Measurements from ENCODE around the gene ADAMTS2. TPM values are rescaled to one million over a fixed set of nuclear protein-coding genes. Genes with fewer than 3 reads are reported as not detected.

ADAMTS2 gene
- total RNA-seq, 1 donor from 2014 or later, result 0.78 TPM

DNA sequence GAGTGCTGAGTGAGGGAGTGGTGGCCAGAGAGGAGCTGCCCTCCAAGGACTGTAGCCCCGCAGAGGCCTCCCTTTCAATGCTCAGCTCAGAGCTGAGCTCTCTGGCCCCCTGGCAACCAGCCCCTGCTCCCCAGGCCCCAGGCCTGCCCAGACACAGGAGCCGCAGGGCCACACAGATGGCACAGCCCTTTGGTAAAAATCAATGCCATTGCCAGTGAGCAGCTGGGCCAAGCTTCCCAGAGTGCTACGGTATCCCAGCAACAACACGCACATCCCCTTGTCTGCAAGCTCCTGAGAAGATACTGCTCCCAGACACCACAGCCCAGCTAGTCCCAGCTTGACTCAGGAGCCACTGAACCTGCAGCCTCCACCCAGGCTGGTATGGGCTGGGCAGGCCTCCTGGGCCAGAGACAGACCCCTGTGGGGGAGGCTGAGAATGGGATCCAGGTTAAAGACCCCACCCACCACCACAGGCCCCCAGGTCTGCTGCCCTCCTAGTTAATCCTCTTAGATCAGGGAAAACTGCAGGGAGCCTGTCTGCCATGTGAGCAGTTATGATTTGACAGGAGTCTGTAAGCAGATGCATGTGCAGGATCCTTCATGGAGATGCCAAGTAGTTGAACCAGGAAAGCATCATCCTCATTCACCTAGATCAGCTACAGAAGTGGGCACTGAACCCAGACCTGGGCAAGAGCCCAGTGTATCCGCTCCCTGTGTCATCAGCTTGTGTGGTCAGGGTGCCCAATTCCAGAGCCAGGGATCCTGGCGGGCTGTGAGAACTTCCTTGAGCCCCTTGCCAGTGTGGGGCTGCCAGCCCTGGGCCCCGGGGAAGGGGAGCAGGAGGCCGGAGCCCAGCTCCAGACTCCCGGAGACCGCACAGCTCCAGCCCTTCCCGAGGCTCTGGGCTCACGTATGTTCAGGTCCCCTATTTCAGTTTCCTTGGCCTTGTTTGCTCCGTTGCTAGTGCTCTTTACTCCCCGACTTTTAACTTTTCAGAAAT is 26.7 kb upstream of the ADAMTS2 start:
- DNase-seq, result no peak

DNA sequence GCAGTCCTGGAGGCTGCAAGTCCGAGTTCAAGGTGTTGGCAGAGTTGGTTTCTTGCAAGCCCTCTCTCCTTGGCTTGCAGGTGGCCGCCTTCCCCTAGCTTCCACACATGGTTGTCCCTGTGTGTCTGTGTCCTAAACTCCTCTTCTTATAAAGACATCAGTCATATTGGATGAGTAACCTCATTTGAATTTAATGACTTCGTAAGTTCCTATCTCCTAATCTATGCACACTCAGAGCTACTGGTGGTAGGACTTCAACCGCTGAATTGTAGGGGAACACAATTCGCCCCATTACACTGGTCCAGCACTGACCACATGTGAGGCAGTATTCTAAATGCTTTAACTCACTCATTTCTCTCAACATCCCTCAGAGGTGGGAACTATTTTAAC is 25.9 kb upstream of the ADAMTS2 start:
- DNase-seq, result no peak

DNA sequence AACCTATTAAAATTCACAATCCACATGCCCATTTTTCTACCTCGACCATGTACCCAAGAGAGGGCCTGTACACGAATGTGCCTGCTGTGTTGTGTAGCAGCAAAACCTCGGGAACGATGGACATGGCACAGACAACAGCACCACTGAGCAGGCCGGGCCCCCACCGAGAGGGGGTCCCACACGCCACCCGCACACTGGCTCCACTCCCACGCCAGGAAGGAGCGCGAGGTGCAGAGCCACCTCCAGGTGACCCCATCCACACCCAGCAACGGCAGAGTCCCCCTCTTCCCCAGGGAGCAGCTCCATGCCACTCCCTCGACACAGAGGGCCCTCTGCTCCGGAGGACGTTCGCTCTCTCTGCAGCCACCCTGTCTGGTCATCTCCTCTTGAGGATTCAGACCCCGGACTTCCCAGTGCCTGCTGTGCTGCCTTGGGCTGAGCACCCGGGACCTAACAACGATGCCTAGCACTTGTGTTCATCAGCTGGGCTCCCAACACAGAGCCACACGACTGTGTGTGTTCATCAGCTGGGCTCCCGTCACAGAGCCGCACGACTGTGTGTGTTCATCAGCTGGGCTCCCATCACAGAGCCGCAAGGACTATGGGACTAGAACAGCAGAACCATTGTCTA is 25.3 kb upstream of the ADAMTS2 start:
- no peak for DNase-seq

DNA sequence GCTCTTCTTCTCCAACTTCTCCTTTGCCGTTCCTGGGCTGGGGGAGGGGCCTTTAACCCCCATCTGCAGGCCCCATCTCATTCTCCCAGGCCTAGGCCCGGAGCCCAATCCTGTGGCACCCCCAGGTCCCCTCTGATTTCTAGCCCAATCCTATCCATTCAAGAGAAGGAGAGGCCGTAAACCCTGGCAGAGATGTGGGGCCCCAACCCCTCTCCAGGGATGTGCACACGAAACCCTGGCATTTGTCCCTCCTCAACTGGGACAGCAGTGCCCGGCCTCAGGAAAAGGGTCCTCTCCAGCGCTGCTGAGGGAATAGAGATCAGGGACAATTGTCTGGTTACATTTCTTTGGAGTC is 24.2 kb upstream of the ADAMTS2 start:
- no peak for DNase-seq

DNA sequence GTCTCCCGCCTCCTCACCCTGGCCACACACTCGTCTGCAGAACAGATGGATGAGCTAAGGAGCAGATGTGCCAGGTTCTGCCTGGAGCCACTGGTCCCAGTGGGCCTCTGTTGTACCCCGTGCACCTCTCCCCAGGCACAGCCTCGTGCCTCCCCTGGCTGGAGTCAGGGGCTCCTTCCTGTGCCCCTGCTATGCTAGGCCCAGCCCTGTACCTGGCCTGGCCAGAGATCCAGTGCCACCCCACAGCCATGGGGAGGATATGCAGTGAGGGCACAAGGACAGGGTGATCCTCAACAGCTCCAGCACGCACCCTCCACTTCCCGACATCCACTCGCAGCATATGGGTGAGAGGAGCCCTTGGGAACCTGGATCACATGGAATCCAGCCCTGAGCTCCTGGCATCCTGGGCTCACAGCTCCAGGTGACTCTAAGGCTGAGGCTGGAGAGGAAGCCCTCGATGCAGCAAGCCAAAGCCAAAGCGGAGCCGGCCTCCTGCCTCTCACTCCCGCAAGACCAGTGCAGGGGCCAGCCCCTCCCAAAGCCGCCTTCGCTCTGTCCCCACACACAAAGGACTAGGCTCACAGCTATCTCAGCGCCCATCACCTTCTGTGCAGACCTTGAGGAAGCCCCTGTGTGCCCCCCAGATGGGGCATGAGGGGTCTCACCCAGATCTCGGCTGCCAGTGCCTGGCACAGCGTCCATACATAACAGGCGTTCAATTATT is 23.7 kb upstream of the ADAMTS2 start:
- no peak for DNase-seq

DNA sequence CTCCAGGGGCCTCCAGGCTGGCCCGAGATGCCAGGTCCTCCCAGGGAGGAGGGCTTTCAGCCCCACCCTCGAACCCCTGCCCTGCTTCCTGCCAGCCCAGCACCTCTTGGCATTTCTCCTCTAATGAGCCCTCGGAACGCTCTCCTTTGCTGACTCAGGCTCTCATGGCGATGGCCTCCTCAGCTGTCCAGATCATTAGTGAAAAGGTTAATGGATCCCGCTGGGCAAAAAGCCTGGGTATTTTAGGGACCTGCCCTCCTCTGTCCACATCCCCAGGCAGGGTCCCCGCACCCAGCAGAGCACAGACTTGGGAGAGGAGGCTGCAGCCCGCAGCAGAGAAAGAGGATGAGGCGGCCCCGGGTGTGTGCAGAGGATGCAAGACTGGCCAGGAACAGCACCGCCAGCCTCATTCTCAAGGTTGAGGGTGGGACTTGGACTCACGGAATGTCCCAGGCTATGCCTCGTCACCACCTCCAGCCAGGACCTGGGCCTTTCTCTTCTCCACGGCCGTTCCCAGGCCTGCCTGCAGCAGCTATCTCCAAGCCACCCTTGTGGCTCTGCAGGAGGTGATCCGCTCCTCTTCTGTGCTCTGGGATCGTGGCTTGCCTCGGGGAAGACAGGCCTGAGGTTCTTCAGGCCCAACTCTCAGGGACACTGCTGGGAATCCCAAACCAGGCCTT is 23.0 kb upstream of the ADAMTS2 start:
- DNase-seq, result no peak

DNA sequence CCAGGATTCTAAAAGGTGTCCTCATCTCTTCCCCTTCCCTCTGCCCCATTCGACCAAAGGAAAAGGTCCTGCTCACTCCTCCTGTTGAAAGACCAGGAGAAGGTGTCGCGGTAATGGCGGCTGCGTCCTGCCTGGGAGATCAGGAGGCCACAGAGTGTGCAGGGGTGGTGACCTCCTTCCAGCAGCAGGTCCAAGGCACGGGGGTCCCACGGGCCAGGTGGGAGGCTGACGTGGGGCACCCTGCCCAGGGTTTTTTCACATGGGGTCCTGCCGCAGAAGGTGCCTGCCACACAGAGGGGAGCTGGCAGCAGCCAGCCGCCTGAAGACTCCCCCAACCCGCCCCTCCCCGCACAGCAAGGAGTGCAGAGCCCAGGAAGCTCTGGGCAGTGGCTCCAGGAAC is 22.2 kb upstream of the ADAMTS2 start:
- DNase-seq, result no peak

DNA sequence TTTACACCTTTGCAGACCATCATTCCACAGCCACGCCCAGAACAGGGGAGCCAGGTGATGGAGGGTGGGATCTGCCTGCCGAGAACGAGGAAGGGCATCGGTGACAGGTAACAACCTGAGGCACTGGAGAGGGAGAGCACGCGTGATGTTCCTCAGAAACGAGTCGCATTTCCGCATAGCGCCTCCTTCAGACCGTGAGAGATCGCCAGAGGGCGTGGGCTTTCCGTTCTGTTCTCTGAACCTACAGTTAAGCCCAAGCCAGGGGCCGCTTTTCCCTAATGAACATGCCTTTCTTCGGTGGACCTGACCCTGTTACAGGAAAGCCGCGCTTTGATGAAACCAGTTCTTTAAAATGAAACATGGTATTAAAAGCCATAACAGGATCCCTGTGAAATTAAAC is 17.1 kb upstream of the ADAMTS2 start:
- no peak for DNase-seq

DNA sequence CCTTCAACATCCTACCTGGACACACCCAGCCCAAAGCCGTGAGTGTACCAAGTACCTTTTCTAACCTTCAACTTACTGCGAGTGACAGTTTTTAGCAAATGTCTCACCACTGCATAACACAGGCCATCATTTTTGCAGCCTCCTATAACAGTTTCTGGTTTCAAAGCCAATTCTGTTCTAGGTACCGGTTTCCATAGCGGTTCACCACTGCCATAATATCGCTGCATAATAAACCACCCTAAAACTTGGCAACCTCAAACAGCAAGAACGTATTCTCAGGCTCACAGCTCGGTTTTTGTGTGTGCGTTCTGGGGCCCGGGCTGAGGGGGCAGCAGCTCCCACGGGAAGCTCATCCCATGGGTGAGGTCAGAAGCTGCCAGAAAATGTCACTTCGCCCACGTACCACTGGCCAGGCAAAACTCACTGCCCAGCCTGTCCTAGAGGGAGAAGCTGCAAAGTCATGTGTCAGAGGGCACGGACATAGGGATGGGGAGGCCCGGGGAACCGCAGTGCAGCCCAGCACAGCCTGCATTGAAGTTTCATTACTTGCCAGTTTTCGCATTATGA is 15.9 kb upstream of the ADAMTS2 start:
- no peak for DNase-seq

DNA sequence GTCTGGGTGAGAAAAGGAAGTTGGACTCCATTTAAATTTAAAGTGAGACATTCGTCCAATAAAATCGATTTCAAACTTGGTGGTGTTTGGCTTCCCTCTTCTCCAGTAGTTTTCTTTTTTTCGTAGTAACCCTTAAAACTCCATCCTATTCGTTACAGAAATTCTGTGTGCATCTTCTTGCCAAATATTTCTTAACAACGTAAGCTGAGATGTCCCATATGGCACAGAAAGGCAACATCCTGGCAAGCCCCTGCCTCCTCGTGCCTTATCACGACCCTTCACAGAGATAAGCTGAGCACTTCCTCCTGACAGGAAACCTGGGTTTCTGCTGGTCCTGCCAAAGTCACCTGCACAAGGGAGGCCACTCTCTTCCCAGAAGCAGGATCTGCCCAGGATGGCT is 11.8 kb upstream of the ADAMTS2 start:
- no peak for DNase-seq

DNA sequence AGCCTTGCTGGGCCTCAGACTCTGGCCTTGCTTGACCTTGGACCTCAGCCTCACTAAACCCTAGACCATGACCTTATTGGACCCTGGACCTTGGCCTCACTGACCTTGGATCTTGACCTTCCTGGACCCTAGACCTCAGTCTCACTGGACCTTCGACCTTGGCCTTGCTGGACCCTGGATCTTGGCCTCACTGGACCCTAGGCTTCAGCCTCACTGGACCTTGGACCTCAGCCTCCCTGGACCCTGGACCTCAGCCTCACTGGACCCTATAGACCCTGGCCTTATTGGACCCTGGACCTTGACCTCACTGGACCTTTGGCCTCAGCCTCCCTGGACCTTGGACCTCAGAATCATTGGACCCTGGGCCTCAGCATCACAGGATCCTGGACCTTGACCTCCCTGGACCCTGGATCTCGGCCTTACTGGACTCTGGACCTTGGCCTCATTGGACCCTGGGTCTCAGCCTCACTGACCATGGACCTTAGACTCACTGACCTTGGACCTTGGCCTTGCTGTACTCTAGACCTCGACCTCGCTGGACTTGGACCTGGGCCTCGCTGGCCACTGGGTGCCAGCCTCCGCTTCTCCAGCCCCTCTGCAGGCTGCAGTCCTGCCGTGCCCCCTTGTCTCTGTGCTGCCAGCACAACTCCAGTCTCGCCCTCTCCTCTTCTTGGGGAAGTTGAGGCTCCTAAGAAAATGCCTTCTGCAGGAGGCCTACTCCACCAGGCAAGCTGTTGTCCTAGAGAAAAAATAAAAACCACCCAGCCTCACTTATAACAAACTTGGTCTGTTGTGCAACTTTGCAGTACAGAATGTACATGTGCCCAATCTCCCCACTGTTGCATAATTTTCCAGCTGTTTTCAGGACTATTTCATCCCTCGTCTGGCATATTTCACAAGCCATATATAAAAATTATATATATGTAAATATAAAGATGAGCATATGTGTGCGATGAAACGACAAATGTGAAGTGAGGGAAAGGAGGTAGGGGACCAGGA is 11.0 kb upstream of the ADAMTS2 start:
- no peak for DNase-seq

DNA sequence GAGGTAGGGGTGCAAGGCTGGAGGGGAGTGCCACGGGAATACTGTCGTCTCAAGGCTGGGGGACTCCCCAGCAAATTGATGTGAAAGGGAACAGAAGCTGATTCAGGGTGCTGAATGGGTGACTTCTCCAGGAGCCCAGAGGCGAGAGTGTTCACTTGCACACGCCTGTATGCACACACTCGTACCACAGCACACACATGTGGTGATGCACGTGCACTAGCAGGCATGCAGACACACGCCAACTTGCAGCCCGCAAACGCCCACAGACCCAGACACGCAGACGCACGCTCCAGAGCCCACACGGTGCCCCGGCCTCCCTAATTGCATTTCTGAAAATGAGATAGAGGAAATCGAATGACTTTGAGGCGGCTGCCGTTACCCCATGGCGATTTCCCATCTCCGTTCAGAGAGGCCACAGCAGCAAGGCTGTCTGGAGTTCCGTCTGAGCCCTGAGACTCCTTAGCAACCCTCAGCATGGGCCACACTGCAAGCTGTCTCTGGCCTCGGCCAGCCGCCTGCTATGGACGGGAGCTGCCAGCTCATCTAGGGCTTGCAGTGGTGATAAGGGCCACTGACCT is 9.1 kb upstream of the ADAMTS2 start:
- no peak for DNase-seq

DNA sequence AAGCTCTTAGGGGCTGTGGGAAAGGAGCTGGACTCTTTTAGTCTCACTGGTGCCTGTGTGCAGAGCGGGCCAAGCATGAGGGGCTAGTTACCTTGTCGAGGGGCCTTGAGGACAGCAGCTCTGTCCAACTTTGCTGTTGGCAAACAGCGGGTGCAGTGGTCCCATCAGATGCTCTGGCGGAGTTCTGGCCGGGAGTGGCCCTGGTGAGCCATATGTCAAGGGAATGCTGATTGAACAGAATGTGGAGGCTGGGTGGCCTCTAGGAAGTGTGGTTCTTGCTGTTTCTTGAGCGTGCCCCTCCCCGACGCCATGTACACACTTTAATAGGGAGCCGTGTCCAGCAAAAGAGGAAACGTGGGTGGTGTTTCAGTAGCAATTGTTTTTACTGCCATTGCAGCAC is 3.6 kb upstream of the ADAMTS2 start:
- no peak for DNase-seq

DNA sequence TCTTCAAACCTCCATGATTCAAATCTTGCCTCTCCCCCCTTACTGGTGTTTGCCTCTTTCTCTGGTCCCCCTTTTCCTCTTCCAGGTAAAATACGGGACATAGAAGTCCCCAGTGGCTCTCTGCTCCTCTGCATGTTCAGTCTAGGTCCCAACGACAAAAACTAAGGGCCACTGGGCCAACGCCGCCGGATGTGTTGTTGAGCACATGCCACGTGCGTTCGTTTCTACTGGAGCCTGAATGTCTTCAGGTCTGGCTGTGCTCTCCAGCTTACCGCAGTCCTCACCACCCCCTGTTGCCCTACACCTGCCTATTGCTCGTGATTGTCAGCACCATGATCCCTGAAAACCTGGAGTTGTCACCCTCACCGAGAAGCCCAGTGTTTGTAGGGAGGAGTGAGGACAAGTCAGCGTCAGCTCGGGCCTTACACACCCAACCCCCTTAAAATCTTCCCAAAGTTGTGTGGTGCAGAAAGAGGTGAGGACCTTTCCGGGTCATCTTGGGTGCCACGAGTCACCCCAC is 2.8 kb upstream of the ADAMTS2 start:
- DNase-seq, result no peak

DNA sequence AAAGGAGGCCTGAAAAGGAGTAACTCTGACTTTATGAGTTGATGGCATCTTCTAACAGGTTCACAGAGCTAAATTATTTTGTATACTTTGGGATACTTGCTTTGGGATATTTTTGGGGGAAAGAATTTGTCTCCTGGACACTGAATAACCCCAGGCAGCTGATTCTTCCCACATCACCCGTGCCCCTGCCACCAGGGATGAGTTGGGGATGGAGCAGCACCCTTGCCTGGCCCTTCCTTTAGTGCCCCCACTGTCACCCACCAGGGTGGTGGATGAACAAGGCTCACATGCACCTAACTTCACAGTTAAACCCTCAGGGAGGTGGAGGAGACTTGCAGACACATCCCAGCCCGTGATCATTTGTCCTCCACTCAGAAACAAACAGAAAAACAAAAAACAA is 2.3 kb upstream of the ADAMTS2 start:
- no peak for DNase-seq

DNA sequence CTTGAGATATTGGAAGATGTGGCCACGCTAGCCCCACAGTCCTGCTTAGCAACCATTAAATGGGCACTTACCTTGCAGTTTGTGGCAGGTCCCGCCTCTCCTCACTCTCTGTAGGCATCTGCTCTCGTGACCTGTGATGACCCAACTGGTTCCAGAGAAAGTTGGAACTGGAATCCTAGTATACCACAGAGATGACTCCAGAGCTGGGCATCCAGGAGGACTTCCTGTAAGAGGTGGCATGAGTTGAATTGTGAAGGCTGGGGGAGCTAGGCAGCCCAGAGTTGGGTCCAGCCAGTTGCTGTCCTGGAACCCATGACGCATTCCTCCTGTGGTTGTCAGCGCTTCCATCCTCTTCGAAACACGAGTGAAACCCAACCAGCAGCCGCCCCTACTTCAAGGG is 1.6 kb upstream of the ADAMTS2 start:
- DNase-seq, result no peak

DNA sequence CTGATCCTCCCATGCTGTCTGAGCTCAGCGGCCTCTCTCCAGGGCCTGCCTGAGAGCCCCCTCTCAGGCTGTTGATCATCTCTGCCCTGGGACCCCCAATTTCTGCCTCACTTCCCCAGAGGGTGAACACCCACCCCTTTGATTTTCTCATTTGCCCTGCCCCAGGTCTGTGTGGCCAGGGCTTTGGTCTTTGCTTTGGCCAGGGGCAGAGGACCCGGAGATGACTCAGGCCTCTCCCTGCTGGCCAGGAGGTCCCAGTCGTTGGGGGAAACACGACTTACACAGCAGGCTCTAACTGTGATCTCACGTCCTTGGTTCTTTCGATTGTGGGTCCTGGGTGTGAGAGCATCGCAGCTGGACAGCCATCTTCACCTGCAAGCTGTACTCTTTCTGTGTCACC is 1.1 kb upstream of the ADAMTS2 start:
- DNase-seq, result no peak

DNA sequence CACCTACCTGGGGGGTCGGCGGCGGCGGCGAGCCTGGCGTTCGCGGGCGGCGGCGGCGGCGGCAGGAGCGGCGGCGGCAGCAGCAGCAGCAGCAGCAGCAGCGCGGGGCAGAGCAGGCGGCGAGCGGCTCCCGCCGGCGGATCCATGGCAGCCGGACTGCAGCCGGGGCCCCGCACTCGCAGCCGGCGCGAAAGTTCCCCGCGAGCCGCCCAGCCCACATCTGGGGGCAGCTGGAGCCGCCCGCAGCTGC is 153 bp downstream of the ADAMTS2 start:
- DNase-seq, result no peak

DNA sequence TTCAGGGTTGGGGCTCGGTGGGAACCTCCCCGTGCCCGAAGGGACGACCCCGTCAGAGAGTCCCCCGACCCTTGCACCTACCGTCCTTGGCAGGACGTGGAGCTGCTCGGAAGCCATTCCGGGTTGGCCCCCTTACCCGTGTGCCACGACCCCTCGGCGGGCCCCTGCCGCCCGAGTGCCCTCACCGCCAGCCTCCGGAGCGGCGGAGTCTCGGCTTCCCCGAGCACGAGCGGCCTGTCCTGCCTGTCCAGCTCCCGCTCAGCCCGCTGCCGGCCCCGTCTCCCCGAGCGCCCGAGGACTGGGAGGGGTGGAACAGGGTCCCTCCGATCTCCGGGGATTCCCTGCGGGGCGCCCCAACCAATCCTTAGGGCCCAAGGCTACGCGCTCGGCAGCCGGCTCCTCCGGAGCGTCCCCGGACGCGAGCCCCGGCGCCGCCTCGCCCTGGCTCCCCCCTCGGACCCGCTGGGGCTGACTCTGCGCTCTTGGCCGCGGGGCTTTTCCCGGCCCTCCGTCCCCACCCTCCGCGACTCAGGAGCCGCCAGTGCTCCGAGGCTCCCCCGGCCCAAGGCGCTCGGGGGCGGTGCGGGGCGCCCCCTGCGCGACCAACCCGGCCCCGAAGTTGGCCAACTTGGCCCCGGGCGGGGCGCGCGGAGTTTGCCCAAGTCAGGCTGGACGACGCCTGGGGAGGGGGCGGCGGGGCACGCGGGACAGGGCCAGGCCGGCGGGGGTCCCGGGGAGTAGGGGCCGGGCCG is 654 bp downstream of the ADAMTS2 start:
- DNase-seq, result no peak

Data from occipital lobe (tissue), 2 donors.